SW480 (cell line): ENCODE measurements around the gene MID2.
"Not testable (repeated sequence)": the region's sequence is repeated elsewhere in the genome, so short reads cannot be mapped to it uniquely, and the experiment has no call there.

Experiments used
- DNase-seq: peaks from one replicate; pipeline ENCODE4 v3.0.0-alpha.2; 2016; ENCODE audit warnings: low spot score

Gene MID2

DNA sequence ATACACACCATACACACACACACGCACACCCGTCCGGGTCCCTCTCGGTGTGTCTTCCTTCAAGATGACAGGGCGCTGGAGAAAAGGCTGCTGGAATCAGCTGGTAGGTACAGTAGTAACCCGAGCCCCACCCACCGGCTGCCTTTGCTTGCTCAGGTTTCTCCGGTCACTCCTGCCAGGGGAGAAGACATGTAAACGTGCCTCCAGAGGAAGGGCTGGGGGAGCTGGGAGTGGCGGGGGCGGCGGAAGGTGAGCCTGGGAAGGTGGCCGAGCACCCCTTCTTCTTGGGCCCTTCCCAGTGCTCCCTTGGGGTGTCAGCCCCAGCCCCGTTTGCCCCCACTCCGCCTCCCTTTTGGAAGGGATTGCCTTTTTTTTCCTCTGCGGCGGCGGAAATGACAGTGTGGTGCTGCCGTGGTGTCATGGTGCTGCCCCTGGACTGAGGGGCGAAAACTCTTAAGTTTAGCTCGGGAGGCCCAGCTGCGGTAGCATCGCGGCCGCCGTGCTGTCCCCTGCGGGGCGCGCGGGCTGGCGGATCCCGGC lies at the start of gene MID2:
Gene MID2, plus strand, starts transcription at position 169 of the 540 bp plus-strand sequence. CDS start 561 bp downstream, outside the sequence.
- peak; percentile 73 for DNase-seq

DNA sequence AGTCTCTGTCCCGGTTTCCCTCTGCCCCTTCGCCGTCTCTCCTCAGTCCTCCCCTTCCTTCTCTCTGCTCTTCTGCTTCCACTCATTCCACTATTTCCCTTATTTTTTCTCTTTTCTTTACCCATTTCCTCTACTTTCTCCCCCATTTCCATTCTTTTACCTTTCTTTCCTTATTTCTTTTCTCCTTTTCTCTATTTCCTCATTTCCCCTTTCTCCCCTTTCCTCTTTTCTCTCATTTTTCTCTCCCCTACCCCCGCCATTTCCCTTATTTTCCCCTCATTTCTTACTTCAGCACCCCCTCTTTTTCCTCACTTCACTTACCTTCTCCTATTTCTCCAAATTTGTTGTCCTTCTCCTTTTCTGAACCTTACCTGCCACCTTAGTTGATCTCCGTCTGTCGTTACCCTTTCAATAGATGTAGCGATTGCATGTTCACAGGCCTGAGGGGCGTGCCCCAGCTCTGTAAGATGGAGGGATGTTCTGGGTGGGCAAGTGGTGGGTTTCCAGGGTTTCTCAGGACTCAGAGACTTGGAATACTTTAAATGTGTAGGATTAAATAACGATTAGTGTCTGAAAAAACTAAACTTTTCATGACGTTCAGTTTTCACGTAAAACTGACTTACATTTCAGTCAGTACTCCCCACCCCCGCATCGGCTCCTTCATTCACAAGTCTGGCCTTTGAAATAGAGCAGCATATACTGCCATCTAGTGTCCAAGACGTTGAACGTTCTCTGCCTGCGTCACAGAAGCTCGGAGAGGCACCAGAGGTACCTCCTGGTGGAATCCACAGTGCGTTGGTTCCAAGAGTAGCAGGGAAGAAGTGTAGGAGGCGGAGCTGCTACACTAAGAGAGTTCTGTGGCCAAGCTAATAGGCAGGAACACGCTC lies 48.8 kb upstream of the MID2 start:
- DNase-seq: peak; percentile 82

DNA sequence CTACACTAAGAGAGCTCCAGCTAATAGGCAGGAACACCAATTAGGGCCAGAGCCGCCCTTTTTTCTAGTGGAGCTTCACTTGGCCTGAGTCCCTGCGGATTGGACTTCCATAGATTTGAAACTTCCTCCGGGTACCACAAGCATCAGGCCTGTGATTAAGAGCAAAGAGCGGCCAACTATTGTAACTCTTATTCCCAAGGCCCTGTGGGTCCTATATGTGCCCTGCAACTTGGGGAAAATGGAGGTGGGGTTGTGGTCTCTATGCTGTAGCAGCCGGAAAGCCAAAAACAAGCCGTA lies 48.2 kb upstream of the MID2 start, which contains the start of gene NCBP2L:
Gene NCBP2L, plus strand, starts transcription at position 198 of the 297 bp plus-strand sequence. CDS start 16,488 bp downstream, outside the sequence.
- no peak for DNase-seq

- no peak for DNase-seq
Measured at GRCh38 chrX:107780525-107780924, 45.1 kb upstream of the MID2 start.

DNA sequence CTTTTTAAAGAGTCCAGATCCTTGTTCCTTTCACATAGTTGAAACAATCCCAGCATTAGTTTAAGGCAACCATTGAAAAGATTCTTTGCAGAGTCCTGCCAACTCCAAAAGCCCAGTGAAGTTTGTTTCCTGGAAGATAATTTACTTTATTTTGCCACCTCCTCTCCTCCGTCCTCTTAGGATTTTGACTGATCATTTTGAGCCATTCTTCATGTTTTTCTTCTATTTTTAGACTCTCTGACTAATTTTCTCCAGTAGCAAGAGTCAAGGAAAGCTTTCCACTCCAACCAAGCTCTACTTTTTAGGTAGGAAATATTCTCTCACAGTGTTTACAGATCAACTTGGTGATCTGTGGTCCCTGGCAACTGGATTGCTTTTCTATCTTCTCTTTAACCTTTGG lies 37.8 kb upstream of the MID2 start:
- DNase-seq: no peak

- DNase-seq: no peak
Measured at GRCh38 chrX:107804427-107804826, 21.2 kb upstream of the MID2 start.

- no peak for DNase-seq
Measured at GRCh38 chrX:107805179-107805578, 20.5 kb upstream of the MID2 start.

DNA sequence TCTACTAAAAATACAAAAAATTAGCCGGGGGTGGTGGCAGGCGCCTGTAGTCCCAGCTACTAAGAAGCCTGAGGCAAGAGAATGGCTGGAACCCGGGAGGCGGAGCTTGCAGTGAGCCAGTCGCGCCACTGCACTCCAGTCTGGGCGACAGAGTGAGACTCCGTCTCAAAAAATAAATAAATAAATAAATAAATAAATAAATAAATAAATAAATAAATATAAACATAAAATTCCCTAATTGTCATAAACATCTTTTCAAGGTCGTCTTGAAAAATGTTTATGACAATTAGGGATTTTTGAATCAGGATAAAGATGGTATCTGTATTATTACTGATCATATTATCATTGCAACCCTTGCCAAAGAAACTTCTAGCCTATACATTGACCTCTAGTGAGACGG lies 15.6 kb upstream of the MID2 start:
- not testable (repeated sequence) for DNase-seq

GRCh38 chrX:107818900-107819521 lies 6.7 kb upstream of the MID2 start:
- DNase-seq: no peak

DNA sequence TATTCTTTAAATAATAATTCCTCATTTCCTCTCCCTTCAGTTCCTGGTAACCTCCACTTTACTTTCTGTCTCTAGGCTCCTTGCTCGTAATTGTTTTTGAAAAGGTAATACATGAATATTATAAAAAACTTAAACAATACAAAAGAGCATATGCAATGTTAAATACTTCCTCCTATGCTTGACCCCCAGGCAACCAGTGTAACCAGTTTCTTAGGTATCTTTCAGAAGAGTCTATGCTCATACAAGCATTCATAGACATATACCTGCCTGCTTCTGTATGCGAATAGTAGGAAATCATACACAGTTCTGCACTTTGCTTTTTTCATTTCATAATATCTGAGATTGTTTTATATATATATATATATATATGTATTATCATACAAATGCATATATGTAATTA lies 2.6 kb upstream of the MID2 start:
- DNase-seq: no peak

DNA sequence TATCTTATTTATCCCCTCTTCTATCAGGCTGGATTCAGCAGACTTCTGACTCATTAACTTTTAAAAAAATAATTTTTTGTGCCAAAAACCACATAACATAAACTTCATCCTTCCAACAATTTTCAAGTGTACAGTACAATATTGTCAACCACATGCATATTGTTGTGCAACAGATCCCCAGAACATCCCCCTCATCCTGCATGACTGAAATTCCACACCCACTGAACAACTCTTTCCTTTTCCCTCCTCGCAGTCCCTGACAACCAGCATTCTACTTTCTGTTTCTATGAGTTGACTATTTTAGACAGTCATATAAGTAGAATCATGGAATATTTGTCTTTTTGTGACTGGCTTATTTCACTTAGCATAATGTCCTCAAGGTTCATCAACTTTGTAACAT lies 2.2 kb upstream of the MID2 start:
- peak; percentile 21 for DNase-seq

GRCh38 chrX:107826238-107827029 lies 768 bp downstream of the MID2 start:
- DNase-seq: peak; percentile 39

DNA sequence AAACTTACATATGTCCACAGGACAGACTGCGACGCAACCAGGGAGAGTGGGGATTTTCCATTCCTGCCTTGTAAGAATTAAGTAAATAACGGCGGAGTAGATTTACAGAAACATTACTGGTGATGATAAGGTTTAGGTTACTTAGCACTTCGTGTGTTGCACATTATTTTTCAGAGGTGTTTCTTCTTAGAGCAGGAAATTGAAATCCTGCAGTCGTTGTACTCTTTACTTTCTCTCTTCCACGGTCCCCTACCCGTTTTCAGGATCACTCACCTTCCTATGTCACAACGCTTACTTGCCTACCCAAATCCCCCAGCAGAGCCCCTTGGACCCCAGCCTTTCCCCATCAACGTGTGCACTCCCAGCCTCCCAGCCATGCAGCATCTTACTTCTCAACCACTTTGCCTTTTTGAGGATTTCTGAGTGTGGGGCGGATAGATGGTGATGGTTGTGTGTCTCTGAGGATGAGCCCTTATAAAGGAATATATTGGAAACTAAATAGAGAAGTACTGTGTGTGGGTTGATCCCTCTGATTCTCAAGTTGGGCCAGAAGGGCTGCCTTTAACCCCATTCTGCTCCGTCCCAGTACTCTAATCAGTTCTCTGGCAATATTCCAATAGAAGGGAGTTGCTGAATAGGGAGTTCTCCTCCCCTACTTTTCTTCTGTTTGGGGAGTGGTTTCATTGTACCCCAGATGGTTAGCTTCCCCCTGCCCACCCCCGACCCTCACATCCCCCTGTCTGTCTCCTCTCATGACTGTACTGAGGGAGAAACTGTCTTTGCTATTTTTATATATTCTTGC lies 1.6 kb downstream of the MID2 start:
- no peak for DNase-seq

DNA sequence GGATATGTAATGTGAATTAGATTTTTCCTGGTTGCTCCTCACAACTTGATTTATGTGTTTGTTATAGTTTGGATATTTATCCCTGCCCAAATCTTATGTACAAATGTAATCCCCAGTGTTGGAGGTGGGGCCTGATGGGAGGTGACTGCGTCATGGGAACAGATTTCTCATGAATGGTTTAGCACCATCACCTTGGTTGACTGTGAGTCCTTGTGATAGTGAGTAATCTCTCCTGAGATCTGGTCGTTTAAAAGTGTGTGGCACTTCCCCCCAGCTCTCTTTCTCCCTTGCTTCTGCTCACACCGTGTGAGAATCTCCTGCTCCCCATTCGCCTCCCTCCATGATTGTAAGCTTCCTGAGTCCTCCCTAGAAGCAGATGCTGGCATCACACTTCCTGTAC lies 2.2 kb downstream of the MID2 start:
- DNase-seq: no peak

- DNase-seq: no peak
Measured at GRCh38 chrX:107829878-107830277, 4.2 kb downstream of the MID2 start.

GRCh38 chrX:107831071-107831730 lies 5.5 kb downstream of the MID2 start:
- no peak for DNase-seq

GRCh38 chrX:107834275-107835201 lies 8.9 kb downstream of the MID2 start:
- no peak for DNase-seq

GRCh38 chrX:107836958-107837357 lies 11.3 kb downstream of the MID2 start:
- DNase-seq: no peak

- no peak for DNase-seq
Measured at GRCh38 chrX:107840971-107841370, 15.3 kb downstream of the MID2 start.
